ACHN (cell line): Measurements from ENCODE around the gene NFASC.

ENCODE experiments used
- DNase-seq: peaks from one replicate; pipeline ENCODE4 v3.0.0-alpha.2; 2015
- in situ Hi-C: cut with HindIII; loops from 2 replicates; pipeline ENCODE4 v1.10.0; 2017; ENCODE audit warnings: low sequenced_read_pairs, low pct_ligation_motif_present, low pct_unique_long_range_greater_than_20kb

NFASC gene

DNA sequence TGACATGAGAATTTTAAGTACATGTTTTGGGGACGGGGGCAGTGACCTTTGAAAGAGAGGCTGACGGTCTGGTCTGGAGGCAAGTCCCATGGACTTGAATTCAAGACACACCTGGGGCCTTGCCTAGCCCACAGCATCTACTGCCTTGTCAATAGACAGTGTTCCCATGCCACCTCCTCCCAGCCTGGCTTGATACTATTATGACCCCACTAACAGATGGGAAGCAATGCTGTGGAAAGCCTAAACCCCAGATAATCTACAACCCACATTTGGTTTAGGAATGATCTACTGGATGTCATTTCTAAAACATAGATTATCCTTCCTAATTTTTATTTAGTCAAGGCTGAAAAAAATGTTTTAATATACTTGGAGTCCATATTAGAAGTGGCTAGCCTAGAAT, 17.8 kb upstream of the NFASC start:
- in situ Hi-C loops = no loop called here
- DNase-seq = no peak

- in situ Hi-C loops = no loop called here
- DNase-seq = no peak
These were observed 17.2 kb upstream of the NFASC start for GRCh38 chr1:204853436-204853835.

GRCh38 chr1:204854286-204854685, 16.4 kb upstream of the NFASC start:
- in situ Hi-C loops = no loop called here

GRCh38 chr1:204858363-204858821, 12.3 kb upstream of the NFASC start:
- DNase-seq = no peak

More at GRCh38 chr1:204854286-204854685, 16.4 kb upstream of the NFASC start:
- DNase-seq = no peak

GRCh38 chr1:204859861-204860267, 10.8 kb upstream of the NFASC start:
- DNase-seq = no peak
- in situ Hi-C loops = no loop called here

More at GRCh38 chr1:204858363-204858821, 12.3 kb upstream of the NFASC start:
- in situ Hi-C loops = no loop called here

DNA sequence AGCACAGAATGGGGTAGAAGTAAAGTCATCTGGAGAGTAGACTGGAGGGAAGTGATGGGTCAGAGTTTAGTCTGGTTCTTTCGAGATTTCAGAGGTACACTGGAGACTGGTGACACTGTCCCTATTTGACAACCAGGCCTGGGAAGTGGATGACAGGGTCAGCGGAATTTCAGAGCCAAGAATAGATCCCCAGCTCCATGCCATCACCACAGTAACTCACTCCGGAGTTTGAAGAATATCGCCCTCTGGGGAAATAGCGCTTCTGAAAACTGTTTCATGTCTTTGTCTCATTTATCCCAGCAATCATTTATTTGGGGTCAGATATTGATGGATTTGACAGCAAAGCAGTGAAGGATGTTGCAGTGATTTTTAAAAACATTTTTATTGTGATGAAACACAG, 7.6 kb upstream of the NFASC start:
- no peak for DNase-seq
- in situ Hi-C loops = no loop called here

GRCh38 chr1:204863730-204864129, 6.9 kb upstream of the NFASC start:
- no peak for DNase-seq
- in situ Hi-C loops = no loop called here

GRCh38 chr1:204866051-204866596, 4.5 kb upstream of the NFASC start:
- in situ Hi-C loops = no loop called here

DNA sequence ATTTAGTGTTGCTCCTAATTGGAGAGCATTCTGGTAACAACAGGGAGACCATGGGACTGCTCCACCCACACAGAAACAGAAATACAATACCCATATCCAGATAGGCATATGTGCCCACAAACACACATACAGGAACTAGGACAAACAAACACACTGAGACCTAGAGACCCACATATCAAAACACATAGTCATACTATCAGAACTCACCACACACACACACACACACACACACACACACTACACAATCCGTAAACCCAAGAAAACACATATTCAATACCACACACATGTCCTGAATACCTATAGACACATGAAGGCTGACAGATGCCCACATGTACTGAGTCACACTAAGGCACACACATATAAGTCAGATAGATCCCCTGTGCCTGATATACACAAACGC, 3.5 kb upstream of the NFASC start:
- DNase-seq = no peak
- in situ Hi-C loops = no loop called here

More at GRCh38 chr1:204866051-204866596, 4.5 kb upstream of the NFASC start:
- DNase-seq = no peak

- in situ Hi-C loops = no loop called here
- no peak for DNase-seq
These were observed 2.9 kb upstream of the NFASC start for GRCh38 chr1:204867666-204868339.

GRCh38 chr1:204868340-204868700, 2.3 kb upstream of the NFASC start:
- in situ Hi-C loops = no loop called here
- no peak for DNase-seq

DNA sequence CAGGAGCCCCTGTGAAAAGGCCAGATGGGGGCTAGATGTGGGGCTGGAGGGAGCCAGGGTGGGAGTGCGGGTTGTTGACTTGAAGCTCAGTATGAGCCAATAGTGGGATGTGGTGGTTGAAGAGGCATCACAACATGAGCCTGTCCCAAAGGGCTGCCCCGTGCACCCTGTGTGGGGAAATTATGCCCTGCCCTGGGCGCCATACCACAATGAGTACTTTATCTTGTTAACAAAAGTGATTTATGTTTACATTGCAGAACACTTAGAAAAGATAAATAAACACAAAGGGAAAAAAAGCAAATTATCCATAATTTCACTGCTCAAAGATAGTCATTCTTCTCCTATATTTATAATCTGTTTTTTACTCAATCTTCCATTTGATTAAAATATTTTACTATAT, 1.6 kb upstream of the NFASC start:
- in situ Hi-C loops = no loop called here
- DNase-seq = no peak

DNA sequence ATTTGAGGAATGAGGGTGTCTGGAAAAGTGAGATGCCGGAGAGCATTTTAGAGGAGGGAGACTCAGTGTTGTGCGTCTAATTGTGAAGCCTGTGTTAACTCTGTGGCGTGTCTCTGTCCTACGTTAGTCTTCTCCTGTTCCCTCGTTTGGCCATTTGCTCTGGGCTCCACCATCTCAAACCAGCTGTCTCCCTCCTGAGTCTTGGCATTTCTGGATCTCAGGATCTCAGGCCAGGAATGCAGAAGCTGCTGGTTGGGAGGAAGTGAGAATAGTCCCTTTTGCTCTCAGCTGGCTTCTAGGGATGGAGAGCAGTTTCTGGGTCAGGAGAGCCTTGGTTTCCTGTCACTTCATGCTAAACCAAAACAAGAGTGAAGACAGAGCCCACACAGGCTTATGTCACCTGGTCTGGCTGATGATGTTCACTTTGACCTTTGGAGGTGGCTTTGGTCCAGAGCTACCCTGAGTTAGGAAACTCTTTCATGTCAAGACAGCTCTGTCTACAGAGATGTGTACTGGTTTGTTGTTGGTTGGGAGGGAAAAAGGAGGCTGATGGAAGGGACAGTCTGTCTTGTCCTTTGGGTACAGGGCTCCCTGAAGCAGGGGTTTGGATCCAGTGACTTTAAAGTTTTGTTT, 859 bp downstream of the NFASC start:
- DNase-seq = no peak
- in situ Hi-C loops = no loop called here

- in situ Hi-C loops = no loop called here
- DNase-seq = no peak
These were observed 1.7 kb downstream of the NFASC start for GRCh38 chr1:204872262-204872881.

DNA sequence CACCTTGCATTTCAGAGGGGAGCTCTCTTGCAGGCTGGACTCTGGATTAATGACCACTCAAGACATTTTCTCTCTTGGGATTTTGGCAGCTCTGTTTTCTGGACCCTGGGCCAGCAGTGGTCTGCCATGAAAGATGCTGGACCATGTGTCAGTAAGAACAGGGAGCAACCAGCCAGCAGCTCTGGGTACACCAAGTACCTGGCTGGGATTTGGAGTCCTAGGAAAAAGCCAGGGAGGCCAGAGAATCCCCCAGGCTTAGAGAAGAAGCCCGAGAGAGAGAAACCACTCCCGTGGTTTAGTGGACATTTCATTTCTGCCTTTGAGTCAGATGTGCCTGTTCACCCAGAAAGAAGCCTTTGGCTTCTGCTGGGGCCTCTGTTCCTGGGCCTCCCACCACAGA, 2.5 kb downstream of the NFASC start:
- DNase-seq = no peak
- in situ Hi-C loops = no loop called here

- no peak for DNase-seq
- in situ Hi-C loops = no loop called here
These were observed 3.1 kb downstream of the NFASC start for GRCh38 chr1:204873714-204874113.

- DNase-seq = no peak
- in situ Hi-C loops = no loop called here
These were observed 3.6 kb downstream of the NFASC start for GRCh38 chr1:204874274-204874673.

- in situ Hi-C loops = no loop called here
- no peak for DNase-seq
These were observed 4.6 kb downstream of the NFASC start for GRCh38 chr1:204875255-204875654.

- DNase-seq = no peak
- in situ Hi-C loops = no loop called here
These were observed 8.1 kb downstream of the NFASC start for GRCh38 chr1:204878621-204879234.
